ENCODE results near the gene TMEFF2. TPM values are rescaled to one million over a fixed set of nuclear protein-coding genes. Genes with fewer than 3 reads are reported as not detected.

Gene TMEFF2
- total and polyA plus RNA-seq, 2 of the 8 experiments (the other 6 are each of a cell fraction or from before 2014, with no cell fraction given): 0.91 to 3.7 TPM

- H4K91ac ChIP-seq (replicated peaks; ENCODE audit: insufficient read length, low read length): no peak overlapping the region
- H3K27me3 ChIP-seq (replicated peaks in 1 of 4; ENCODE audit: control insufficient read depth in 3 of 4, extremely low read depth in 1 of 4, insufficient read depth in 3 of 4, low read length in 3 of 4): no peaks in the 10 kb centered on the region
- DNase-seq (ENCODE audit: low read depth in 1 of 2, low spot score in 2 of 2): no peak
- H3K4me2 ChIP-seq (ENCODE audit: insufficient read depth in 1 of 2, low read depth in 2 of 2, low read length in 2 of 2): no peak overlapping the region
- H2BK120ac ChIP-seq (replicated peaks; ENCODE audit: low read depth, low read length): no peak overlapping the region
- H2BK5ac ChIP-seq (ENCODE audit: low read depth, low read length): no peak overlapping the region
- no peaks in the 10 kb centered on the region for H3K36me3 ChIP-seq (ENCODE audit: control insufficient read depth in 2 of 4, insufficient read depth in 4 of 4, low read length in 3 of 4)
- peaks cover 0 to 9% (median 8%) of the 10 kb centered on the region in 4 experiments; a peak in 4 of 7 replicates for H3K4me1 ChIP-seq (replicated peaks in 1 of 4; ENCODE audit: control insufficient read depth in 3 of 4, insufficient read depth in 4 of 4, low read length in 3 of 4)
- H3K79me1 ChIP-seq (ENCODE audit: low read depth, low read length): no peaks in the 10 kb centered on the region
- no peak overlapping the region for H3K4ac ChIP-seq (replicated peaks; ENCODE audit: insufficient read length, low read depth, low read length)
- H3K18ac ChIP-seq (ENCODE audit: extremely low read depth, low read length): no peak overlapping the region
- H2AK5ac ChIP-seq (ENCODE audit: low read depth, low read length): no peak overlapping the region
- H4K20me1 ChIP-seq (replicated peaks in 1 of 2; ENCODE audit: control insufficient read depth in 1 of 2, insufficient read depth in 2 of 2, low read length in 2 of 2): no peaks in the 10 kb centered on the region
- H2BK12ac ChIP-seq (ENCODE audit: low read depth, low read length): no peak overlapping the region
- no peak overlapping the region for H4K8ac ChIP-seq (ENCODE audit: extremely low read depth, insufficient read depth, low read length)
- CTCF ChIA-PET (ENCODE audit: partially characterized antibody): interaction anchor here (0.8 to 2.0 kb wide), 3 partner anchors 25 to 230 kb away, joined by 3 to 5 read pairs (median 4); no protein-coding TSS in a partner anchor
- H3K79me2 ChIP-seq (ENCODE audit: control insufficient read depth in 1 of 2, insufficient read depth in 2 of 2, low read length in 2 of 2): no peaks in the 10 kb centered on the region
- H3K14ac ChIP-seq (ENCODE audit: insufficient read length): no peak overlapping the region
- H3K4me3 ChIP-seq (ENCODE audit: extremely low read depth in 1 of 4, insufficient read depth in 2 of 4, low read depth in 3 of 4, low read length in 4 of 4): no peak overlapping the region
- no peak overlapping the region for H3K23ac ChIP-seq (ENCODE audit: insufficient read length)
- no peaks in the 10 kb centered on the region for H3K9me3 ChIP-seq (ENCODE audit: insufficient read depth in 2 of 2, low read depth in 1 of 2, low read length in 1 of 2)
- H2BK15ac ChIP-seq (ENCODE audit: low read length): no peak overlapping the region
- no peaks in the 10 kb centered on the region for H3K23me2 ChIP-seq (ENCODE audit: low read depth, low read length)
- no peak overlapping the region for H2BK20ac ChIP-seq (ENCODE audit: low read length)
- no peak for TF ChIP-seq SAP30 (IDR thresholded peaks at IDR 0.05; ENCODE audit: insufficient read depth, insufficient replicate concordance, low read length)
- TF ChIP-seq POLR2A (IDR thresholded peaks at IDR 0.05; ENCODE audit: control extremely low read depth in 1 of 2, low read depth in 2 of 2, low read length in 2 of 2): no peak
- no peak for TF ChIP-seq CBX8 (IDR thresholded peaks at IDR 0.05; ENCODE audit: borderline replicate concordance, low read depth, low read length)
- WGBS, 2 experiments (ENCODE audit: extremely low coverage in 1 of 2, insufficient coverage in 1 of 2, insufficient read length in 1 of 2, insufficient replicate concordance in 2 of 2, low coverage in 1 of 2, low lambda C conversion rate in 2 of 2, missing lambda C conversion rate in 1 of 2): 96% methylated on average over 1 of the region's 1 CpG; no CpG with 5 or more reads in 1 of the 2 experiments
- H3K27ac ChIP-seq (ENCODE audit: low read depth, low read length): no peak overlapping the region
- H4K5ac ChIP-seq (ENCODE audit: insufficient read length, low read depth, low read length): no peak overlapping the region
- POLR2A ChIA-PET (ENCODE audit: partially characterized antibody): no interaction called here
- no peak for FAIRE-seq
- H2AFZ ChIP-seq (ENCODE audit: low read length): no peak overlapping the region
- H3K56ac ChIP-seq (replicated peaks; ENCODE audit: insufficient read length, low read depth, low read length): no peak overlapping the region
- H3K9ac ChIP-seq (replicated peaks in 1 of 4; ENCODE audit: extremely low read depth in 1 of 4, low read depth in 3 of 4, low read length in 3 of 4): no peak overlapping the region
These were observed 262.4 kb downstream of the TMEFF2 start for GRCh38 chr2:191932286-191932685.

Data from H1 (cell line).